B cell (primary cell): ENCODE measurements around the gene HPS6. TPM values are rescaled to one million over a fixed set of nuclear protein-coding genes. Genes with fewer than 3 reads are reported as not detected.

Source experiments
- ATAC-seq: fragments of 200-7000 bp; cut with Tn5 transposase; one replicate; pipeline ENCODE4 v1.10.0; 2021; ENCODE audit warnings: low read depth, mild to moderate bottlenecking, moderate number of reproducible peaks, moderate library complexity
- CTCF ChIA-PET: fragments of 350-600 bp; sonication (Branson Sonifier 250); formaldehyde crosslinking; loops from one replicate; lab custom pipeline; 2021; ENCODE audit warnings: antibody characterized with exemption, inconsistent platforms; lab: Charles Lee
- POLR2A ChIA-PET: fragments of 350-600 bp; sonication (Branson Sonifier 250); formaldehyde crosslinking; loops from one replicate; lab custom pipeline; 2021; ENCODE audit warnings: antibody characterized with exemption; lab: Charles Lee
- DNase-seq: peaks from one replicate; pipeline ENCODE4 v3.0.0; 2013
- H2AFZ ChIP-seq: 2 replicates; pipeline ENCODE4 v1.6.1; 2012; ENCODE audit warnings: mild to moderate bottlenecking, low read depth, low read length; ENCODE audit not compliant: insufficient read depth, poor library complexity, severe bottlenecking
- H3K27ac ChIP-seq, 2 donors: 1 replicate in 1 of 2; 2 replicates in 1 of 2; pipeline ENCODE4 v1.5.1; 2012 to 2013; ENCODE audit warnings: low read length in 2 of 2, mild to moderate bottlenecking in 2 of 2, moderate library complexity in 1 of 2
- H3K27me3 ChIP-seq, 4 experiments: fragments of 200-600 bp in 1 of 4; sonication (generic) in 1 of 4; replicated peaks in 1 of 4; 1 replicate in 2 of 4; 2 replicates in 2 of 4; pipeline versions ENCODE4 v1.6.1 to v1.7.0; 2013 to 2016; ENCODE audit warnings: low read length in 3 of 4, mild to moderate bottlenecking in 2 of 4, mixed read lengths in 1 of 4, moderate library complexity in 1 of 4; ENCODE audit not compliant: insufficient read depth in 4 of 4, control insufficient read depth in 3 of 4; ENCODE audit errors: control extremely low read depth in 1 of 4
- H3K36me3 ChIP-seq, 2 experiments: replicated peaks in 1 of 2; 1 replicate in 1 of 2; 2 replicates in 1 of 2; pipeline versions ENCODE4 v1.6.1 to v1.7.1; 2013; ENCODE audit warnings: low read length in 1 of 2; ENCODE audit not compliant: insufficient read depth in 2 of 2, control insufficient read depth in 1 of 2; ENCODE audit errors: control extremely low read depth in 1 of 2, extremely low read depth in 1 of 2
- H3K4me1 ChIP-seq, 2 donors: fragments of 200-600 bp in 1 of 2; sonication (generic) in 1 of 2; 1 replicate in 1 of 2; 2 replicates in 1 of 2; pipeline versions ENCODE4 v1.5.1 to v1.6.1; 2013 to 2017; ENCODE audit warnings: low read length in 2 of 2; ENCODE audit not compliant: control insufficient read depth in 2 of 2, insufficient read depth in 2 of 2
- H3K4me2 ChIP-seq: replicated peaks from 2 replicates; pipeline ENCODE3; 2012; ENCODE audit warnings: mild to moderate bottlenecking, low read depth, low read length; ENCODE audit not compliant: poor library complexity, severe bottlenecking
- H3K4me3 ChIP-seq, 5 experiments: fragments of 200-600 bp in 1 of 5; sonication (generic) in 1 of 5; 1 replicate in 3 of 5; 2 replicates in 2 of 5; pipeline versions ENCODE4 v1.5.1 to v1.7.0; 2011 to 2016; ENCODE audit warnings: low read length in 4 of 5, mild to moderate bottlenecking in 4 of 5, low read depth in 2 of 5, control low read depth in 1 of 5, moderate library complexity in 1 of 5; ENCODE audit not compliant: insufficient read depth in 1 of 5; ENCODE audit errors: control extremely low read depth in 1 of 5, extremely low read depth in 1 of 5
- H3K79me2 ChIP-seq: fragments of 200-600 bp; sonication (generic); one replicate; pipeline ENCODE4 v1.6.0; 2016; ENCODE audit warnings: low read length; ENCODE audit not compliant: control insufficient read depth, insufficient read depth
- H3K9ac ChIP-seq: fragments of 200-600 bp; sonication (generic); 2 replicates; pipeline ENCODE4 v1.6.1; 2017; ENCODE audit warnings: mild to moderate bottlenecking, low read length, moderate library complexity
- H3K9me3 ChIP-seq, 3 donors: one replicate each; pipeline versions ENCODE4 v1.6.1 to v1.7.1; 2013; ENCODE audit warnings: low read length in 2 of 3; ENCODE audit not compliant: control insufficient read depth in 2 of 3, insufficient read depth in 1 of 3; ENCODE audit errors: control extremely low read depth in 1 of 3
- H4K20me1 ChIP-seq: 2 replicates; pipeline ENCODE4 v1.6.0; 2012; ENCODE audit warnings: mild to moderate bottlenecking, low read length; ENCODE audit not compliant: insufficient read depth, control insufficient read depth, poor library complexity, severe bottlenecking
- H3K27ac Mint-ChIP-seq: one replicate; pipeline ENCODE4 v1.8.0; 2021; ENCODE audit warnings: mixed read lengths
- H3K27me3 Mint-ChIP-seq: one replicate; pipeline ENCODE4 v1.8.0; 2021; ENCODE audit warnings: mixed read lengths
- H3K4me1 Mint-ChIP-seq: one replicate; pipeline ENCODE4 v1.8.0; 2021; ENCODE audit warnings: mixed read lengths
- H3K4me3 Mint-ChIP-seq: one replicate; pipeline ENCODE4 v1.8.0; 2021; ENCODE audit warnings: mixed read lengths
- H3K9me3 Mint-ChIP-seq: one replicate; pipeline ENCODE4 v1.8.0; 2022; ENCODE audit warnings: mixed read lengths; ENCODE audit not compliant: insufficient read depth
- EZH2 ChIP-seq: IDR thresholded peaks from 2 replicates; pipeline ENCODE4 v1.6.1; 2012; ENCODE audit warnings: borderline replicate concordance, low read depth, mild to moderate bottlenecking, moderate library complexity, low read length; ENCODE audit not compliant: insufficient read depth, poor library complexity, severe bottlenecking
- WGBS: methylation state at CpG from one replicate; pipeline ENCODE4 v1.1.5; 2013; ENCODE audit warnings: missing lambda C conversion rate; ENCODE audit not compliant: insufficient coverage; 5-methylcytosine and 5-hydroxymethylcytosine counted together
- intact Hi-C: fragments of 100-400 bp; cut with micrococcal nuclease; formaldehyde crosslinking; loops from one replicate; pipeline ENCODE4 v1.10.0; 2022
- polyA plus RNA-seq: library from polyadenylated mRNA; depleted of rRNA; stranded (reverse); fragments of >200 nt; gene quantifications from 2 replicates; pipeline ENCODE4 v1.2.3, GENCODE V29; 2012
- total RNA-seq, 2 donors: library from RNA; stranded (reverse); fragments of 120-200 nt in 1 of 2; gene quantifications; 1 replicate in 1 of 2; 2 replicates in 1 of 2; pipeline versions ENCODE4 v1.2.3 to v1.2.4, GENCODE V29; 2013 to 2022
- TF ChIP-seq, protein P1 (sequence below): fragments of 200-600 bp; IDR thresholded peaks from one replicate; pipeline ENCODE4 v1.8.0; 2022; ENCODE audit warnings: antibody characterized with exemption, mild to moderate bottlenecking

Gene HPS6
- total and polyA plus RNA-seq, 2 donors (not counting 1 experiment from before 2014, with no cell fraction given) = 2.8 to 29.5 TPM

DNA sequence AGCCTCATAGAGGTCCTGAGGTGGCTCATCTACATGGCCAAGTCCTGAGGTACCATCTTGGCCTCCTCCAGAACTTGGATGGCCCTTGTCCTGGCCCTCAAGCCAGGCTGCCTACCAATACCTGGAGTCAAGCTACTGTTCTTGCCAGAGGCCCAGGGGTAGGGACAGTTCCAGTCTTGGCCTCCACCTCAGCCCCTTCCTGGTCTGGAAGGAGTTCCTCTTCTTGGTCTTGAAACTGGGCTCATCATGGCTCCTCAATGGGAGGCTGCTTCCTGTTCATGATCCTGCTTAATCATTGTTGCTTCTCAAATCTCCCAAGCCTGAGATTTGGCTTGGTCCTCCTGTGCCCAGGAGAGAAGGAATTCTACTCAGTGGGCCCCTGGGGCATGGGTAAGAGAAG, 3.9 kb downstream of the HPS6 start:
- H3K27me3 ChIP-seq = no peaks in the 10 kb centered on the region
- peaks cover 22% of the 10 kb centered on the region for H3K4me1 Mint-ChIP-seq
- no peak overlapping the region for H3K9ac ChIP-seq
- H3K9me3 Mint-ChIP-seq = no peaks in the 10 kb centered on the region
- no peak overlapping the region for H3K27ac Mint-ChIP-seq
- H3K4me3 Mint-ChIP-seq = no peak overlapping the region
- TF ChIP-seq, protein P1, sequence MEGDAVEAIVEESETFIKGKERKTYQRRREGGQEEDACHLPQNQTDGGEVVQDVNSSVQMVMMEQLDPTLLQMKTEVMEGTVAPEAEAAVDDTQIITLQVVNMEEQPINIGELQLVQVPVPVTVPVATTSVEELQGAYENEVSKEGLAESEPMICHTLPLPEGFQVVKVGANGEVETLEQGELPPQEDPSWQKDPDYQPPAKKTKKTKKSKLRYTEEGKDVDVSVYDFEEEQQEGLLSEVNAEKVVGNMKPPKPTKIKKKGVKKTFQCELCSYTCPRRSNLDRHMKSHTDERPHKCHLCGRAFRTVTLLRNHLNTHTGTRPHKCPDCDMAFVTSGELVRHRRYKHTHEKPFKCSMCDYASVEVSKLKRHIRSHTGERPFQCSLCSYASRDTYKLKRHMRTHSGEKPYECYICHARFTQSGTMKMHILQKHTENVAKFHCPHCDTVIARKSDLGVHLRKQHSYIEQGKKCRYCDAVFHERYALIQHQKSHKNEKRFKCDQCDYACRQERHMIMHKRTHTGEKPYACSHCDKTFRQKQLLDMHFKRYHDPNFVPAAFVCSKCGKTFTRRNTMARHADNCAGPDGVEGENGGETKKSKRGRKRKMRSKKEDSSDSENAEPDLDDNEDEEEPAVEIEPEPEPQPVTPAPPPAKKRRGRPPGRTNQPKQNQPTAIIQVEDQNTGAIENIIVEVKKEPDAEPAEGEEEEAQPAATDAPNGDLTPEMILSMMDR = no peak
- no peak for TF ChIP-seq EZH2
- H3K9me3 ChIP-seq = no peaks in the 10 kb centered on the region
- H3K36me3 ChIP-seq = no peaks in the 10 kb centered on the region
- peaks cover 5% of the 10 kb centered on the region for H3K79me2 ChIP-seq
- no peak overlapping the region for H3K27ac ChIP-seq
- intact Hi-C loops = loop anchor here (5.0 to 10.0 kb wide), 2 partner anchors 176 to 573 kb away; partner anchors contain the start of genes GBF1, PITX3 and TRIM8
- POLR2A ChIA-PET = no interaction called here
- H2AFZ ChIP-seq = no peak overlapping the region
- no peak for ATAC-seq
- H3K27me3 Mint-ChIP-seq = no peaks in the 10 kb centered on the region
- H3K4me3 ChIP-seq = no peak overlapping the region
- H4K20me1 ChIP-seq = peaks cover 30% of the 10 kb centered on the region
- H3K4me1 ChIP-seq = peaks cover 15 to 20% of the 10 kb centered on the region in 2 donors
- no peak for DNase-seq
- H3K4me2 ChIP-seq = no peak overlapping the region
- CTCF ChIA-PET = interaction anchor here (1.0 to 9.8 kb wide), 6 partner anchors 17 to 234 kb away, joined by 3 to 138 read pairs (median 8); no protein-coding TSS in a partner anchor

DNA sequence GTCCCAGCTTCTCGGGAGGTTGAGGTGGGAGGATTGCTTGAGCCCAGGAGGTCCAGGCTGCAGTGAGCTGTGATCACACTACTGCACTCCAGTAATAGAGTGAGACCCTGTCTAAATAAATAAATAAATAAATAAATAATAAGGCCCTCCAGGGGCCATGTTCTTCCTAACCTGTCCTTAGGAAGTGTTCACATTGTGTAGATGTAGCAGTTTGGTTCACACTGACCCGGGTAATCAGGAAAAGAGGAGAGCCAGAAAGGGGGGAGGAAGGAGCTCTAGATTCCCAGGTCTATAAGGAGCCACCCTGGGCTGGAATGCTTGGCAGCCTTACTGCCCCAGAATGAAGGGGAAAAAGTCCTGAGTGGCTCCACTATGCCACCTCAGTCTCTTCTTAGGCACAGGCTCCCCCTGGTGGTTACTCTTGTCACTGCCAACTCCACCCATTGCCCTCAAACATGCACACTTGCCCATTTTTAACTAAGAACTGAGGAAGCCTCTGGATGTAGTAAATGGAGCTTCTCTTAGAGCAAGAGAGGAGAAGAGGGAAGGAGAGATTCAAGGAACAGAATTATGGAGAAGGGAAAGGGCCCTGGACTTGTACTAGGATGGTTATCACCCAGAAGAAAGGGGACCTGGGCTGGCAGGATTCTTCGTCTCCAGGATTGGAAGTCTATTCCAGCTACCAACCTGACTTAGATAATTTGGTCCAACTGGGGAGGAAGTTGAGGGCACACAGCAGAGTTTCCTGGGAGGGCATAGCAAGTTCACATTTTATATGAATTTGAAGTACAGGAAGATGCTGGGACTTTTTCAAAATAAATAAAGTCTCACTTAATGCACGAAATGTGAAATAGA, 7.8 kb downstream of the HPS6 start:
- no peak for TF ChIP-seq EZH2
- TF ChIP-seq, protein P1 = peak; percentile 91
- no peak overlapping the region for H2AFZ ChIP-seq
- intact Hi-C loops = loop anchor here (1.0 kb wide), 6 partner anchors 8 to 293 kb away; partner anchors contain the start of gene HPS6
- no peak overlapping the region for H3K27ac ChIP-seq
- no peaks in the 10 kb centered on the region for H3K4me1 Mint-ChIP-seq
- H3K9me3 Mint-ChIP-seq = no peaks in the 10 kb centered on the region
- peak; percentile 94 for ATAC-seq
- H4K20me1 ChIP-seq = peaks cover 9% of the 10 kb centered on the region
- 81% methylated on average over 2 of the region's 4 CpGs for WGBS
- H3K4me3 Mint-ChIP-seq = no peak overlapping the region
- no peaks in the 10 kb centered on the region for H3K9me3 ChIP-seq
- no peaks in the 10 kb centered on the region for H3K79me2 ChIP-seq
- H3K9ac ChIP-seq = no peak overlapping the region
- H3K4me2 ChIP-seq = no peak overlapping the region
- H3K36me3 ChIP-seq = no peaks in the 10 kb centered on the region
- no peak overlapping the region for H3K27ac Mint-ChIP-seq
- CTCF ChIA-PET = interaction anchor here (0.6 to 9.8 kb wide), 55 partner anchors 8 to 470 kb away, joined by 3 to 138 read pairs (median 4); partner anchors contain the start of genes ARMH3, KCNIP2, NPM3 and OGA
- no peaks in the 10 kb centered on the region for H3K27me3 ChIP-seq
- H3K4me3 ChIP-seq = no peak overlapping the region
- DNase-seq = peak; percentile 84
- POLR2A ChIA-PET = interaction anchor here (0.6 kb wide), 1 partner anchor 28 kb away, joined by 4 read pairs; no protein-coding TSS in a partner anchor
- no peaks in the 10 kb centered on the region for H3K4me1 ChIP-seq
- no peaks in the 10 kb centered on the region for H3K27me3 Mint-ChIP-seq
